Activated CD8-positive, alpha-beta T cell treated with anti-CD3 and anti-CD28 coated beads for 36 hours (primary cell): ENCODE results near the gene COL13A1. TPM values are rescaled to one million over a fixed set of nuclear protein-coding genes. Genes with fewer than 3 reads are reported as not detected.

Experiments used
- ATAC-seq: fragments of 200-7000 bp; cut with Tn5 transposase; one replicate; pipeline ENCODE4 v1.10.0; 2021; ENCODE audit warnings: mild to moderate bottlenecking, moderate library complexity
- CTCF ChIA-PET: fragments of 350-600 bp; sonication (Branson Sonifier 250); formaldehyde crosslinking; loops from one replicate; lab custom pipeline; 2021; ENCODE audit warnings: antibody characterized with exemption; lab: Charles Lee
- POLR2A ChIA-PET: fragments of 350-600 bp; sonication (Branson Sonifier 250); formaldehyde crosslinking; loops from one replicate; lab custom pipeline; 2021; ENCODE audit warnings: antibody characterized with exemption; lab: Charles Lee
- DNase-seq: peaks from one replicate; pipeline ENCODE4 v3.0.0-alpha.2; 2020
- H3K27ac Mint-ChIP-seq: one replicate; pipeline ENCODE4 v1.8.0; 2021; ENCODE audit warnings: mild to moderate bottlenecking, mixed read lengths
- H3K27me3 Mint-ChIP-seq: one replicate; pipeline ENCODE4 v1.8.0; 2021; ENCODE audit warnings: mixed read lengths
- H3K36me3 Mint-ChIP-seq: one replicate; pipeline ENCODE4 v1.8.0; 2021; ENCODE audit warnings: low read depth, mixed read lengths
- H3K4me1 Mint-ChIP-seq: one replicate; pipeline ENCODE4 v1.8.0; 2021; ENCODE audit warnings: low read depth, mixed read lengths
- H3K4me3 Mint-ChIP-seq: one replicate; pipeline ENCODE4 v1.8.0; 2021; ENCODE audit warnings: mild to moderate bottlenecking, moderate library complexity, mixed read lengths
- H3K9me3 Mint-ChIP-seq: one replicate; pipeline ENCODE4 v1.8.0; 2021; ENCODE audit warnings: mixed read lengths
- CTCF ChIP-seq: fragments of 200-600 bp; IDR thresholded peaks from one replicate; pipeline ENCODE4 v1.8.0; 2022; ENCODE audit warnings: antibody characterized with exemption, mild to moderate bottlenecking
- intact Hi-C: fragments of 100-400 bp; cut with micrococcal nuclease; formaldehyde crosslinking; loops from one replicate; pipeline ENCODE4 v1.10.0; 2022
- total RNA-seq, 2 experiments: library from RNA; stranded (reverse); gene quantifications; one replicate each; pipeline ENCODE4 v1.2.3, GENCODE V29; 2021

Gene COL13A1
- total RNA-seq, 2 experiments from 2014 or later = not detected

DNA sequence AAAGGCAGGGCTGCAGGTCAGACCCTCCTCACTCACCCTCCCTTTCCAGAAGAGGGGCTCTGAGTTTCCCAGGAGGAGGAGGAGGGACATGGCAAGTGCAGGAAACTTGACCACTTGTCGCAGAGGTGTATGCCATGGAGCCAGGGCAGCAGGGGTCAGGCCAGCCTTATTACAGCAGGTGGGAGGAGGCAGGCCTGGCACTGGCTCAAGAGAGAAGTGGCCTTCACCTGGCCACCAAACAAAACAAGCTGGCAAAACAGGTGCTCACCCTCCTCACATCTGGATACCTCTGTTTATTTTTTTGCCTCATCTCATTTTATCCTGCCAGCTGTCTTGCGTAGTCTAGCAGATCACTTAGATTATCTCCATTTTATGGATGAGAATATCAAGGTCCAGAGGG, 12.5 kb downstream of the COL13A1 start:
- CTCF ChIA-PET = interaction anchor here (1.0 kb wide), 2 partner anchors 11 to 100 kb away, joined by 3 to 4 read pairs; no protein-coding TSS in a partner anchor
- Mint-ChIP-seq H3K4me1 (peaks cover 6% of the 10 kb centered on the region), H3K36me3 (no peaks in the 10 kb centered on the region), H3K9me3 (no peaks in the 10 kb centered on the region), H3K27me3 (peaks cover 10% of the 10 kb centered on the region), H3K4me3 (no peak overlapping the region), H3K27ac (no peak overlapping the region)
- ATAC-seq = no peak
- intact Hi-C loops = no loop called here
- no peak for DNase-seq
- POLR2A ChIA-PET = interaction anchor here (0.9 kb wide), 1 partner anchor 46 kb away, joined by 3 read pairs; no protein-coding TSS in a partner anchor
- TF ChIP-seq CTCF = no peak

GRCh38 chr10:69815104-69815503, 13.4 kb downstream of the COL13A1 start:
- POLR2A ChIA-PET = no interaction called here
- Mint-ChIP-seq H3K4me3 (no peak overlapping the region), H3K36me3 (no peaks in the 10 kb centered on the region), H3K27ac (no peak overlapping the region), H3K27me3 (peaks cover 10% of the 10 kb centered on the region), H3K4me1 (peaks cover 12% of the 10 kb centered on the region), H3K9me3 (peaks cover 5% of the 10 kb centered on the region)
- TF ChIP-seq CTCF = no peak
- intact Hi-C loops = no loop called here
- DNase-seq (no peak), ATAC-seq (no peak)
- CTCF ChIA-PET = interaction anchor here (1.0 kb wide), 2 partner anchors 12 to 14 kb away, joined by 3 read pairs; no protein-coding TSS in a partner anchor

- TF ChIP-seq CTCF = no peak
- Mint-ChIP-seq H3K4me3 (no peak overlapping the region), H3K27me3 (peaks cover 10% of the 10 kb centered on the region), H3K36me3 (no peaks in the 10 kb centered on the region), H3K4me1 (peaks cover 18% of the 10 kb centered on the region), H3K9me3 (peaks cover 5% of the 10 kb centered on the region), H3K27ac (no peak overlapping the region)
- DNase-seq (no peak), ATAC-seq (no peak)
- POLR2A ChIA-PET = no interaction called here
- CTCF ChIA-PET = interaction anchor here (1.0 kb wide), 1 partner anchor 27 kb away, joined by 3 read pairs; no protein-coding TSS in a partner anchor
- intact Hi-C loops = no loop called here
These were observed 14.8 kb downstream of the COL13A1 start for GRCh38 chr10:69816521-69816920.

- Mint-ChIP-seq H3K9me3 (peaks cover 5% of the 10 kb centered on the region), H3K4me1 (peaks cover 18% of the 10 kb centered on the region), H3K27ac (no peak overlapping the region), H3K36me3 (no peaks in the 10 kb centered on the region), H3K27me3 (peaks cover 10% of the 10 kb centered on the region), H3K4me3 (no peak overlapping the region)
- POLR2A ChIA-PET = no interaction called here
- intact Hi-C loops = no loop called here
- CTCF ChIA-PET = interaction anchor here (1.0 kb wide), 1 partner anchor 28 kb away, joined by 3 read pairs; no protein-coding TSS in a partner anchor
- ATAC-seq (no peak), DNase-seq (no peak)
- no peak for TF ChIP-seq CTCF
These were observed 15.4 kb downstream of the COL13A1 start for GRCh38 chr10:69817078-69817581.

- peaks cover 10% of the 10 kb centered on the region for H3K27me3 Mint-ChIP-seq
- ChIA-PET POLR2A (no interaction called here), CTCF (no interaction called here)
- DNase-seq (no peak), ATAC-seq (no peak)
- no peak overlapping the region for H3K27ac Mint-ChIP-seq
- peaks cover 18% of the 10 kb centered on the region for H3K4me1 Mint-ChIP-seq
- intact Hi-C loops = no loop called here
- no peak for TF ChIP-seq CTCF
- no peak overlapping the region for H3K4me3 Mint-ChIP-seq
- no peaks in the 10 kb centered on the region for H3K36me3 Mint-ChIP-seq
- H3K9me3 Mint-ChIP-seq = peaks cover 5% of the 10 kb centered on the region
These were observed 17.1 kb downstream of the COL13A1 start for GRCh38 chr10:69818676-69819239.
